ENCODE measurements around the gene PLEKHF1.

DNA sequence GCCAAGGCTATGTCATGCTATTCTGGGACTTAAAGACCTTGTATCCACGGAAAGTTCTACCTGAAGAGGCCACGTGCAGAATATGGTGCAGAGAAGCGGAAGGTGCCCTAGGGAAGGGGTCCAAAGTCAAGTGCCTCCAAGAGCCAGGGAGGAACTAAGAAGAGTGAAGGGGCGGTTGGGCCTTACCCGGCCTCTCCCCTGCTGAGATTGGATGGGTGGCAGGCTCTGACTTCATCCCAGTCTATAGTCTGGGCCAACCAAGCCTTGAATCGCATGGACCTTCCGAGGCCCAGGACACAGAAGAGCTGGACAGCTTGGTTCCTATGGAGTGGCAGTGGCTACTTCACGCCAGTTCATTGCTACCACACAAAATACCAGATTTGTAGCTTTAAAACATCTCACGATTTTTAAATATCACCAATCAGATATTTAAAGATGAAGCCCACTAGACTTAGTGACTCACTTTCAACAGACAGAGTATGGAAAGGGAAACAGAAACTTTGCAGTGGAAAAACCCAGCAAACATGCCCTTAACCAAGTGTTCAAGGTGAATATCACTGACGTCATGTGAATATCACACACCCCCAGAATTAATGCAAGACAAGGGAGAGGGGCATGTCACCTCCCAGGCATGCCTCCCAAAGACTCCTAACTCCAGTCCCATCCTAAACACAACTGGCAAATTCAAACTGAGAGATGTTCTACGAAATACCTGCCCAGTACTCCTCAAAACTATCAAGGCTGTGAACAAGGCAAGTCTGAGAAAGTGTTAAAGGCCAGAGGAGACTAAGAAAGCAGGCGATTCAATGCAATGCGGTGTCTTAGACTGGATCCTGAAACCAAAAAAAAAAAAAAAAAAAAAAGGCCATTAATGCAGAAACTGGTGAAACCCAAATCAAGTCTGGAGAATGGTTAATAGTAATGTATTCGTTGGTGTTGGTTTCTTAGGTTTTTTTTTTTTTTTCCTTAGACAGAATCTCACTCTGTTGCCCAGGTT, 39.6 kb downstream of the PLEKHF1 start:
- TF ChIP-seq POLR2A (IDR thresholded peaks at IDR 0.05) = no peak
- TF ChIP-seq, protein P1, sequence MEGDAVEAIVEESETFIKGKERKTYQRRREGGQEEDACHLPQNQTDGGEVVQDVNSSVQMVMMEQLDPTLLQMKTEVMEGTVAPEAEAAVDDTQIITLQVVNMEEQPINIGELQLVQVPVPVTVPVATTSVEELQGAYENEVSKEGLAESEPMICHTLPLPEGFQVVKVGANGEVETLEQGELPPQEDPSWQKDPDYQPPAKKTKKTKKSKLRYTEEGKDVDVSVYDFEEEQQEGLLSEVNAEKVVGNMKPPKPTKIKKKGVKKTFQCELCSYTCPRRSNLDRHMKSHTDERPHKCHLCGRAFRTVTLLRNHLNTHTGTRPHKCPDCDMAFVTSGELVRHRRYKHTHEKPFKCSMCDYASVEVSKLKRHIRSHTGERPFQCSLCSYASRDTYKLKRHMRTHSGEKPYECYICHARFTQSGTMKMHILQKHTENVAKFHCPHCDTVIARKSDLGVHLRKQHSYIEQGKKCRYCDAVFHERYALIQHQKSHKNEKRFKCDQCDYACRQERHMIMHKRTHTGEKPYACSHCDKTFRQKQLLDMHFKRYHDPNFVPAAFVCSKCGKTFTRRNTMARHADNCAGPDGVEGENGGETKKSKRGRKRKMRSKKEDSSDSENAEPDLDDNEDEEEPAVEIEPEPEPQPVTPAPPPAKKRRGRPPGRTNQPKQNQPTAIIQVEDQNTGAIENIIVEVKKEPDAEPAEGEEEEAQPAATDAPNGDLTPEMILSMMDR (IDR thresholded peaks at IDR 0.05) = no peak
